NCI-H748 (cell line): ENCODE measurements around the gene SMC3.
A peak's percentile ranks its signal among the peaks of the same experiment; 100 is the strongest.
"Not testable (repeated sequence)": the region's sequence is repeated elsewhere in the genome, so short reads cannot be mapped to it uniquely, and the experiment has no call there.

ENCODE experiments used
- DNase-seq: peaks from one replicate; lab custom pipeline; 2025; ENCODE audit not compliant: unreplicated experiment; lab: John Stamatoyannopoulos, UW

Gene SMC3

DNA sequence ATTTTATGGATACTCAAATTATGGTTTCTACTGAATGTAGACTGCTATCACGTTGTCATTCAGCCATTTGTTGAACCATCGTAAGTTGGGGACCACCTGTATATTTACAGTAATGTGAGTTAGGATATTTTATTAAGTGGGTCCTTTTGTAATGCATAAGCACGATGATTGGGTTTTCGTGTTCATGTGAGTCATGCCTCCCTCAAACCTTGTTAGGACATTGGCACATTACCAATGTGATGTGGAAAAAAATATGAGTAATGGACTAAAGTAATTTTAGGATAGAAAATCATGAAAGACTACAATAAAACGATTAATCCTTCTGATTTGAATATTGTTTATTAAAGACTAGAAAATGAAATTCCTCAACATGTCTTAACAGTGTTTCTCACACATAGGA lies 8.7 kb downstream of the SMC3 start:
- DNase-seq = no peak

DNA sequence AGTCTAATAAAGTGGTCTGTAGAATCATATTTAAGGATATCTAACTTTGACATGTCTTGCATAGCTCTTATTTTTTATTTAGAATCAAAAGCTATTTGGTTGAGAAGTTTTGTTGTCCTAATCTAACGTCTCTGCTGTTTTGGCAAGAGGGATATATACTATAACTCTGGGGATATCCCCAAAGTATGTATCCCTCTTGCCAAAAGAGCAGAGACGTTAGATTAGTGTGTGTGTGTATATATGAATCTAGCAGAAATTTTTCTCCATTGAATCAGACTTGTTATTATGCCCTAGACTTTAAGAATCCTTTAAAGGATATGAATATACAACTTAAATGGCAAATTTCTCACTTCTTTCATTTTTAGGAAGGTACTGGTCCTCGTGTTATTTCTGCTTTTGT lies 9.6 kb downstream of the SMC3 start:
- no peak for DNase-seq

DNA sequence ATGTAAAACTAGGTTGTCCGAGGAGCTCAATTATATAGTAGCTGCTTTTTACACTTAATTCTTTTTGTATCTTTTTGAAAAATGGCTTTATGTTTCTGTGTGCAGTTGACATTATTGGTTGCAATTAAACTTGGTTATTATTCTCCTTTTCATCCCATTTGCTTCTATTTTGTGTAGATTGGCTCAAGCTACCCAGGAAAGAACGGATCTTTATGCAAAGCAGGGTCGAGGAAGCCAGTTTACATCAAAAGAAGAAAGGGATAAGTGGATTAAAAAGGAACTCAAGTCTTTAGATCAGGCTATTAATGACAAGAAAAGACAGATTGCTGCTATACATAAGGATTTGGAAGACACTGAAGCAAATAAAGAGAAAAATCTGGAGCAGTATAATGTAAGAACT lies 16.5 kb downstream of the SMC3 start:
- no peak for DNase-seq

DNA sequence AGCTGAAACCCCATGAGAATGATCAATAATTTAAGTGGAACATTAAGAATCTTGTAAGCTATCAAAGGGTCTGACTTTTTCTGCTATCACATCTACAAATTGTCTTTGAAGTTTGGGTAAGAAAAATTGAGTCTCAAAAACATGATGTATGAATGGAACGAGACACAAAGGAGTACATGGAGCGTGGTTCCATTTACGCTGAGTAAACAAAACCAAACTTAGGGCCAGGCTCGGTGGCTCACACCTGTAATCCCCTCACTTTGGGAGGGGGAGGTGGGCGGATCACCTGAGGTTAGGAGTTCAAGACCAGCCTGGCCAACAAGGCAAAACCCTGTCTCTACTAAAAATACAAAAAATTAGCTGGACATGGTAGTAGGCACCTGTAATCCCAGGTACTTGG lies 24.3 kb downstream of the SMC3 start:
- no peak for DNase-seq

DNA sequence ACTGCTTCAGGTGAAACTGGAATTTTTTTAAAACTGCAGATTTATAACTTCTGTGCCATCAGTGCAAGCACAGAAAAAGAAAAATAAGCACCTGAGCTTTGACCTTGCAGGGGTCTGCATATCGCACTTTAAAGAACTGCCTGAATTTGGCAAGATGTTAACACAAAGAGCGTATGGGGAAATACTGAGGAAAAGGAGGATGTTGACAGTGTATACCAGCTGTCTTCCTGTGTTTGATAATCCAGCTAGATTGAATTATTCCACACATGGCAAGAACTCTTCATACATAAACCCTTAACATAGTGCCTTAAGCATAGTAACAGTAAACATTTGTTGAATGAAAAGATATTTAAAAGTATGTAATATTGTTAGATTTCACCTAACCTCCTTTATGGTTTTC lies 30.0 kb downstream of the SMC3 start:
- DNase-seq = no peak

DNA sequence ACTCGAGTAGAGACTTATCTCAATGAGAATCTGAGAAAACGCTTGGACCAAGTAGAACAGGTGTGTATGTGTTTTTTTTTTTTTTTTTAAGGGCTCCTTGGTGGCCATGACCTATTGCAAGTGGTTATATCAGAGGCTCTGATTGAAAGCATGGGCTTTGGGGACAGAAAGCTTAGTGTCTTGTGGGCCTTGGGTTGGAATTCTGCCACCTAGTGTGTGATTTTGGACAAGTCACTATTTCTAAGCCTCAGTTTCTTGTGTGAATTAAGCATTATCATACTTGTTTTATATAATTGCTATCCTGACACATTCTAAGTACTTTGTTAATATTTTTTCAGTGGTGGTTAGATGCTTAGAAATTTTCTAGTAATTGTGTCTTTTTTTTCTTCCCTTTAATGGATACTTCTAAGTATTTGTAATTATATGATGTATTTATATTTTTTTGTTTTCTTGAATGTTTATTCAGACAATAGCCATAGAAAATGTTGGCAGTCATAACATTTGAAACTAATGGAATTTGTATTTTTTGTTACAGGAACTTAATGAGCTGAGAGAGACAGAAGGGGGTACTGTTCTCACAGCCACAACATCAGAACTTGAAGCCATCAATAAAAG lies 33.1 kb downstream of the SMC3 start:
- DNase-seq = peak; percentile 38

DNA sequence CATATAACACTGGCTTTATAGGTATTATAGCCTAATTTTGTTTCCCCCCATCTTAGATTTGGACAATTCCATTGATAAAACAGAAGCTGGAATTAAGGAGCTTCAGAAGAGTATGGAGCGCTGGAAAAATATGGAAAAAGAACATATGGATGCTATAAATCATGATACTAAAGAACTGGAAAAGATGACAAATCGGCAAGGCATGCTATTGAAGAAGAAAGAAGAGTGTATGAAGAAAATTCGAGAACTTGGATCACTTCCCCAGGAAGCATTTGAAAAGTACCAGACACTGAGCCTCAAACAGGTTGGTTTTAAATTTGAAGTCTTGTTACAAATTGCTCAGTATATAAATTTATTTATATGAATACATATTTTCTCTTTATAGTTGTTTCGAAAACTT lies 34.1 kb downstream of the SMC3 start:
- no peak for DNase-seq

DNA sequence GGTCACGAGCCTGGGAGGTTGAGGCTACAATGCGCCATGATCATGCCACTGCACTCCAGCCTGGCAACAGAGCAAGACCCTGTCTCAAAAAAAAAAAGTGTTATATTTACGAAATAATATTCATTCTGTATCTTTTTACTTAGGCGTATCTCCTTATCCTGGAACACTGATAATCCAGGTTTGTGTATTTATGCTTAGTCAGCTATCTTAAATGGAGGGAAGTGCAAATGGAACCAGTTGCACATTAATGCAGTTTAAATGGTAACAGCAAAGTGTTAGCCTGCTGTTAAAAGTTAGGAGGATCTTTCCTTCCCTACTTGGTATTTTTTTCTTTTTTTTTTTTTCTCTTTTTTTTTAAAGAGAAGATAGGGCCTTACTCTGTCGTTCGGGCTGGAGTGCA lies 40.6 kb downstream of the SMC3 start:
- DNase-seq = no peak

DNA sequence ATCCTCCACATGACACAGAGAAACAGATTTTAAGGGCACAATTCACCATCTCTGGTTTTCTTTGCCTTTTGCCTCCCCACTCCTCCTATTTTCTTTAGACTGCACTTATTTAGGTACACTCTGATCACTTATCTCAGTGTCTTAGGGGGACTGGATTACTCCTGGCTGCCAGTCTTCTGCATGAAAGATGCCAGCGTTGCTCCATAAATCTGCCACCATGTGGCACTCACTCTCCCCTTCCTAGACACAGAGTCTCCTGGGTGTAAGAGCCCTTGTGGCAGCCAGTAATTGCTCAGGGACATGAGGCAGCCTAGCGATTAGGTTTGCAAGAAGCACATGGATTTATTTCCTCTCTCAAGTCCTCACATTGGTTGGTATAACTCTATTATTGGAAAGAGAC lies 42.1 kb downstream of the SMC3 start:
- DNase-seq = peak; percentile 13

DNA sequence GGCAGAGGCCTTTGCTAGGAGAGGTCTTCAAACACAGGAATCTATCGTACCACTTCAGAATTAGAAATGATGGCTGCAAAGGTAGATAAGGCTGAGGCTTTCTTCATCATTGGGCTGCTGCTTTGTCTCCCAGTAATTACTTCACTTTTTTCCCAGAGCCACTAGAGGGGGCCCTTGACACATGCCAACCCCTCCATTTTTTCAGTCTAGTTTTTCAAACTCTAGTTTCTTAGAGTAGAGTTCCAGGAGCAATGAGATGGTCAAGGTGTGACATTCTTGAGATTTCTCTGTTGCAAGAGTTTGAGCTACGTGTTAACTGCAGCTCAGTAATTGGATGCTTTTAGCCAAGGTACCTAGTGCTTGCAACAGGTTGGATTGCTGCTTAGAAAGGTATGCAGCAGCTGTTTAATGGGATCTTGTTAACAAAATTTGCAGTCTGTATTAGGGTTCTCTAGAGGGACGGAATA lies 42.8 kb downstream of the SMC3 start:
- DNase-seq = peak; percentile 37

DNA sequence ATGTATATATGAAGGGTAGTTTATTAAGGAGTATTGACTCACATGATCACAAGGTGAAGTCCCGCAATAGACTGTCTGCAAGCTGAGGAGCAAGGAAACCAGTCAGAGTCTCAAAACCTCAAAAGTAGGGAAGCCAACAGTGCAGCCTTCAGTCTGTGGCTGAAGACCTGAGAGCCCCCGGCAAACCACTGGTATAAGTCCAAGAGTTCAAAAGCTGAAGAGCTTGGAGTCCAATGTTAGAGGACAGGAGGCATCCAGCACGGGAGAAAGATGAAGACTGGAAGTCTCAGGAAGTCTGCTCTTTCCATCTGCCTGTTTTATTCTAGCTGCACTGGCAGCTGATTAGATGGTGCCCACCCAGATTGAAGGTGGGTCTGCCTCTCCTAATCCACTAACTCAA lies 43.3 kb downstream of the SMC3 start:
- not testable (repeated sequence) for DNase-seq

DNA sequence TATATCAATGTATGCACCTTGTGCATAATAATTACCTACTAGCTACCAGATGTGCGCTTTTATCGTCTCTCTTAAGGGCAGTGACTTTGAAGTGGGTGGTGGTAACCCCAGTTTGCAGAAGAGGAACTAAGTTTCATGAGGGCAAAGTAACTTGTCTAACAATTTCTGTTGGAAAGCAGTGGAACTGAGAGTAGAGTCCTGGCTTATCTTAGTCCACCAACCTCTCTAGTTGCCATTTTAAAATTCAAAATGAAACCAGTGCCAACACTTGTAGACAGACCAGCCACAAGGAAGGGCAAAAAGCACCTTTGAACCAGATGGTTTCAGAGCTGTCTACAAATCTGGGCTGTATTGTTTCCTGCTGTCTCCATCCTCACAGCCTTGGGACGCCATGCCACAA lies 44.6 kb downstream of the SMC3 start:
- no peak for DNase-seq

DNA sequence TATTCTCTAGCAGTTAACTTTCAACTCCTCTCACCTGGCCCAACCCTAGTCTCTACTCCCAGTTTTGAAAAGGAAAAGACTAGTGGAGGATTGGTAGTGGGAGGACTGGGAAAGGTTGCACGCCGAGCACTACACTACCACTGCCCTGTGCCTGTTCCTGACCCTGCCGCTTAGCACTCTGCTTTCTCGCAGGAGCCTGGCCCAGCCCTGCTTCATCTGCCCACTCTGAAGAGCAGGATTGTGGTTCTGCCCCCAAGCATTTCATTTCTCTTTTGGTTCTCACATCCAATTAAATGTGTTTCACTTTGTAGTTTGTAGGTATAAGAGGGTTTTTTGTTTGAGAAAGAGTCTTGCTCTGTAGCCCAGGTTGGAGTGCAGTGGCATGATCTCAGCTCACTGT lies 45.1 kb downstream of the SMC3 start:
- DNase-seq = no peak

DNA sequence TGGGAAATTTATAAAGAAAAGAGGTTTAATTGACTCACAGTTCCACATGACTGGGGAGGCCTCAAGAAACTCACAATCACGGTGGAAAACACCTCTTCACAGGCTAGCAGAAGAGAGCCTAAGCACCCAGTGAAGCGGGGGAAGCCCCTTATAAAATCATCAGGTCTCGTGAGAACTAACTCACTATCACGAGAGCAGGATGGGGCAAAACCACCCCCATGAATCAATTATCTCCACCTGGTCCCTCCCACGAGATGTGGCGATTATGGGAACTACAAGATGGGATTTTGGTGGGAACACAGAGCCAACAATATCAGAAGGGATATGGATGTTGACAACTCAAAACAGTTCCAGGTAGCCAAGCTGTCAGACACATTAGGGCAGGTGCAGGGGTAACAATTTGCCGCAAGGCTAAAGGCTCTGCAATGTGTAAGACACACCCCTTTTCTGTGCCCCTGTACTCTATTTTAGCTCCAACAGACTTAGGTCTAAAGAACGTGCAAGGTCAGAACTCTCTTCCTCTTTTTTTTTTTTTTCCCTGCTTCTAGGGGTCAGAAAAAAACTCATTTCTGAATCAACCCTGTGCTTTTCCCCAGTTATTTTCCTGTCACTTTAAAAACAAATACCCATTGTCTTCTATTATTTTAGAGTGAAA lies 46.0 kb downstream of the SMC3 start:
- no peak for DNase-seq

DNA sequence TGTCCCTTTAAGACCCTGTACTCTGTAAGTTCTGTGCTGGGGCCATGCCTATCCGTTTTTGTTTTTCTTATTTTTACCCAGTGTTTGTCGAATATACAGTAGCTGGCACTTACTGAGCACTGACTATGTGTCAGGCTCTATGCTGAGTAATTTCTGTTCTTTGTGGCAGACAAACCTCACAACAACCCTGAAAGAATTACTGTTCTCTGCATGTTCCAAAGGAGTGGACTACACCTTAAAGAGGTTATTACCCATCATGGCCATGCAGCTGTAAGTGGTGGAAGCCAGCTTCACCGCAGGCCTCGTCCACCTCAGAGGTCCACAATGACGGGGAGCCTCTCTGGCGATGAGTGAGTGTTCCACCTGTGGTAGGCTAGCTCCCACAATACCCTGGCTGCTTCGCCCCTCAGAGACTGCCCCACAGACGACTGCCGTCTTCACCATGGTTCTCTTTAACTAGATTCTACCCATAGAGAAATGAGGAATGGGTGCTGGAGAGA lies 46.6 kb downstream of the SMC3 start:
- DNase-seq = no peak

DNA sequence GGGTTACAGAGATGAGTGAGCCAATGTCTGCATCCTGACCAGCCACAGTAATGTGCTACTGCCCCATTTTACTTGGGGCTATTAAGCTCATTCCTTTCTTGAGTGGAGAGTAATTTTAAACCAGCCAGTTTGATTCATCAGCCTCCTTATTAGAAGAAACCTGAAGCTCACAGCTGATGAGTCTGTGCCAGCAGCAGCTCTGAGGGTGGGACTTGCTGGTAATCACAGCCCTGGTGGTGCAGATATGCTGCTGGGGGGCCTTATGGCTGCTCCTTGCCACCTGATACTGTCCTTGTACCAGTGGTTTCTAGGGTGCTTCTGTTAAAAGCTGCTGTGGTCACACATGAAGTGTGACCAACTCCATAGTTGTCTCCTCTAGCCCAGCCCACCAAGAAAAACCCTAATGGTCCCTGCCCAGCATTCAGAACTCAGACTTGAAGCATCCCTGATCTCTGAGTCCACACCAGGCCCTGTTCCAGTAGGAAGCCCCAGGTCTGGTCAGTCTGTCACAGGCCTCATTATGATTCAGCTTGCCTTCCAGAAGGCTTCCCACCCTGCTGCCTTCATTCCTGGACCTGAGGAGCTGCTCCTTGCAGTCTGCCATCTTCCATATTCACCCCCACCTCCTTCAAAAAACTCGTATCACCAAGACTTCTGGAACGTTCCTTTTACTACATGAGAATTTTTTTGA lies 47.7 kb downstream of the SMC3 start:
- peak; percentile 6 for DNase-seq

DNA sequence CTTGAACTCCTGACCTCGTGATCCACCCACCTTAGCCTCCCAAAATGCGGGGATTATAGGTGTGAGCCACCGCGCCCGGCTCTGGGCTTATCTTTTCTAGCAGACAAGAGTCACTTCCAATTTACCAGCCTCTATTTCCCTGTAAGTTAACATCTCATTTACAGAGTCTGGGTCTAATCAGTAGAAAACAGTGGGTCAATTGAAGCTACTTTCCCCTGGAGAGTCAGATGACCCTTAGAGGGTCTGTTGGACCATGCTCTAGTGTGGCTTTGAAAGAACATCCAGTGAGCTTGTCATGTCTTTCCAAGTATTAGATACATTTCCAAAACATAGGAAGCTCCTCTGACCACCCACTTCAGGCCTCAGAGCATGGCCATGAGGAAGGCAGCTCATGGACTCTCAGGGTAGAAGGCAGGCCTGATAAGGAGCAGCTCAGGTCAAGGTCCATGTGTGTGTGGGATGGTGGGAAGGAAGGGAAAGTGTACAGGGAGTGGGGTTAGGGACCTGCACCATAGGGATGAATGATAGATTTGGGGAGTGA lies 49.1 kb downstream of the SMC3 start:
- DNase-seq = no peak

DNA sequence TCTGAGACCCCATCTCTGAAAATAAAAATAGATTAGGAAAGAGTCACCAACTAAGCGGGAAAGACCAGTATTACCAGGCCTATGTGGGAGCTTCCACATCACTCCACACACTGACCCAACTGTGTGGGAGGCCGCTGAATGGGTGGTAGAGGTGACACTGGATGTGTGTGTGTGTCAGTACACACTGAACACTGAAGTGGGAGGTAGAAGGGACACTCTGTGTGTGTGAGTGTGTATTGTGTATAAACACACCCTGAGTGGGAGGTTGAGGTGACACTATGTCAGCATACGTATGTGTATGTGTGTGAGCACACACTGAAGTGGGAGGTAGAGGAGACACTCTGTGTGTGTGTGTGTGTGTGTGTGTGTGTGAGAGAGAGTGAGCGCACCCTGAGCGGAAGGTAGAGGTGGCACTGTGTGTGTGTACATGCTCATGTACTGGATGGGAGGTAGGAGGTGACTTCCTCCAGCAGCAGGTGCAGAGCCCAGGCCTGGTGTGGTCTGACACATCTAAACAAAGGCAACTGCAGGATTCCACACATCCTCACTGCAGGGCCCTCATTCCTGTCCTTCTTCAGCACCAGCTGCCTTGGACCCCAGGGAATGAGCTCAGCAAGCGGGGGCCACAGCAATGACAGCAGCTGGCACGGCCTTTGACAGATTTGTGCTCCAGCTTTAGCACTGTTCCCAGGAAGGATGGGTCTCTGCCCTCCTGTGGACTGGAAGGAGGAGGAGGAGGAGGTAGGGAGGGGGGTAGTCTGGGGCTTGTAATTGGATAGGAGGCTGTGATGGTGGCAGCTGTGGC lies 50.1 kb downstream of the SMC3 start:
- DNase-seq = no peak

DNA sequence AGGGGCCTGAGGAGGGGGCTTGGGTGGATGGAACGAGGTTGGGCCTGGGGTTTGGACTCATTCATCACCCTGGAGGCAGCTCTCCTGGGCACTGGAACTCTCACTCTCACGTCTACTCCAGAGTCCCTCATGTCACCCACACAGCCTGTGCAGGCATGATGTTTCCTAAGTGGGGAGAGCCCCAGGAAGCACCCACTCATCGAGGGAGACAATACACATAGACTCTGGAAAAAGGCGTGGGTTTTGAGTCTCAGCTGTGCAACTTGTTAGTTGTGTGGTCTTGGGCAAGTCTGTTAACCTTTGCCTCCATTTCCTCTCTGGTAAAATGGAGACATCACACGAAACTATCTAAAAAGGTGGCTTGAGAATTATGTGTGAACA lies 50.7 kb downstream of the SMC3 start:
- no peak for DNase-seq

DNA sequence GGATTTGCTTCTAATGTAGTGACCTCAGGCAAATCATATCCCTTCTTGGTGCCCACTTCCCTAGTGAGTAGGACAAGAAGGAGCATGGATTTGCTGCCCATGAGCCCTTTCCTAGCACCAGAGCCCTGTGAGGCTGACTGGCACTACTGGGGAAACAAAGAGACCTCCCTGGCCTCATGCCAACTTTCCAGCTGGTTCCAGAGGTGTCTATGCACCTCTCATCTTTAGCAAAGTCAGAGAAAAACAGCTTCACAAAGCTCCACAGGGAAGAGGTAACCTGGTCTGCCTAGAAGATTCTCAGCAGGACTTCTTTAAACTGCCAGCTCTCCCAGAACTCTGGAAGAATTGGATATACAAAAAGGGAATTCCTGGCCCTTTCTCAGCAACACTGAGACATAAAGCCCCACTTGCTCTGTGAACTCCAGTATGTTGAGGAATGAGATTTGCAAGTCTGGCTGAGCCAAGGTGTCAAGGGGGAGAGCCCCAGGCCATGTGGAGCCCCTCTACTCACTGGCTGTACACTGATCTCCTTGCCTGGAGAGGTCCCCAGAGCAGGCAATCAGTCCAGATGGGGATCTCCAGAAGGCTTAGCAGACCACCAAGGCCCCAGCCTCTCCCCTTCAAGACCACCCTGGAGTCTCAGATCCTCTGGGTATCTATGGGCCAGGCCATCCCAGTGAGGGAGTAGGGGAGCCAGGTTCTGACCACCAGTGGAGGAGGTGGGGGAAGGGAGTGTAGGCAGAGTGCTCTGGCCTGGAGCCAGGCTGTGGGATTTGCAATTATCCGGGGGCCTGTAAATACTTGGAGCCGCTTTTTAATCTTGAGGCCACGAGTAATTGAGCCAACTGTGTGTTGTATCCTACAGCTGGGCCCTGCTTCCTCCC lies 52.3 kb downstream of the SMC3 start:
- peak; percentile 47 for DNase-seq
